ENCODE measurements around the gene KIF26B. TPM values are rescaled to one million over a fixed set of nuclear protein-coding genes. Genes with fewer than 3 reads are reported as not detected.

The KIF26B gene
- total RNA-seq, 3 donors from 2014 or later (not counting 1 experiment from before 2014, with no cell fraction given): 0.16 to 0.96 (median 0.18) TPM

DNA sequence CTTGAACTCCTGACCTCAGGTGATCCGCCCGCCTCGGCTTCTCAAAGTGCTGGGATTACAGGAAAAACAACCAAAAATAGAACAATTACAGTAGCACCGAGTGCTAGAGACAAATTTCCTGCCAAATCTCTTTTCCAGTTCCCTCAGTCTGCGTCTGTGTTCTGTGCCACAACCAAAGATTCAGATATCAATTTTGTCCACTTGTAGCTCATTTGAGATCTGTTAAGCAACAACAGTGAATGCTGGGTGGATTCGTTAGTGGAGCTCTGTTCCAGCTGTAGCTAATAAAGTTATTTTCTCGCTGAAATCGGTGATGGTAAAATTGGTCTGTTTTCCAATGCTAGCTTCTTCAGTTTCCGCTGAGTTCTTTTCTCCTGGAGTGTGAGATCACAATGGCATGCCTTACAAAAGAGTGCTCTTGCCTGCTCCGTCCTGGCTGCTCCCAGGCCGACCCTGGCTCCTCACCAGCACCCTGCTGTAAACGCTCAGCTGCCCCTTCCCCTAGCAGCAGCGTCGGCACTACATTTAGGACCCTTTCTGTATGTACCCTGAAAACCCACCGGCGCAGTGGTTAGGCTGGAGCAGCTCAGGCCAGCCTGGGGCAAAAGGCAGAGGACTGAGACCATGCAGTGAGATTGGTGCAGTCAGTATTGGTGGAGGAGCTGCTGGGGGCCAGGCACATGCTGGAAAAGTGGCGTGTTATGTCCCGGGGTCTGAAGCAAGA is 395.4 kb downstream of the KIF26B start:
- H3K36me3 ChIP-seq (ENCODE audit: control insufficient read depth, insufficient read depth, low read length): no peaks in the 10 kb centered on the region
- H3K27me3 ChIP-seq (ENCODE audit: control insufficient read depth, insufficient read depth, low read length): no peaks in the 10 kb centered on the region
- Mint-ChIP-seq H3K27me3 (ENCODE audit: low read depth in 2 of 2) (peaks cover 3 to 9% of the 10 kb centered on the region in 2 donors), H3K36me3 (no peaks in the 10 kb centered on the region), H3K9me3 (no peaks in the 10 kb centered on the region), H3K27ac (no peak overlapping the region), H3K4me3 (no peak overlapping the region), H3K4me1 (no peaks in the 10 kb centered on the region)
- DNase-seq (no peak), ATAC-seq (no peak)
- no peak for TF ChIP-seq CTCF (IDR thresholded peaks at IDR 0.05)
- H3K9me3 ChIP-seq (ENCODE audit: control insufficient read depth, insufficient read depth, low read length): no peaks in the 10 kb centered on the region
- no peaks in the 10 kb centered on the region for H3K4me1 ChIP-seq (ENCODE audit: control insufficient read depth, insufficient read depth, low read length)
- H3K4me3 ChIP-seq (ENCODE audit: low read length): no peak overlapping the region
- 83% methylated on average over 18 of the region's 18 CpGs for WGBS (ENCODE audit: insufficient coverage)
- intact Hi-C loops (cut with micrococcal nuclease): no loop called here
- H3K27ac ChIP-seq (ENCODE audit: low read length): no peak overlapping the region

DNA sequence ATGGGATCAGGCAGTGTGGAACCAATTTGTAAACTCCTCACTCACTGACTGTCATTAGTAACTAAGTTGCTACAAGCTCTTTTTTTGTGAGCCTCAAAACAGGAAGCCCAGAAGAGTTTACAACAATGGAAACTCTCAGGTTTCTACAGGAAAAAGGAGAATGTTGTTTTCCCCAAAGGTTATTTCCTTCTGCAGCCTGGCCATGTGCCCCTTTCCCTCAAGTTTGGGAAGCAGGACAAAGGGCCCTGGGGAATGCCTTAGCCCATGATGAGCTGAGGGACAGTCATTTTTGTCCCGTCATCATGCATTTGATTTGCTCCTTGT is 395.9 kb downstream of the KIF26B start:
- no peak for ATAC-seq
- TF ChIP-seq CTCF (IDR thresholded peaks at IDR 0.05): no peak
- H3K9me3 ChIP-seq (ENCODE audit: control insufficient read depth, insufficient read depth, low read length): no peaks in the 10 kb centered on the region
- peaks cover 3 to 9% of the 10 kb centered on the region in 2 donors for H3K27me3 Mint-ChIP-seq (ENCODE audit: low read depth in 2 of 2)
- no peak overlapping the region for H3K4me3 ChIP-seq (ENCODE audit: low read length)
- H3K4me1 Mint-ChIP-seq: no peaks in the 10 kb centered on the region
- no peak overlapping the region for H3K27ac ChIP-seq (ENCODE audit: low read length)
- H3K27me3 ChIP-seq (ENCODE audit: control insufficient read depth, insufficient read depth, low read length): no peaks in the 10 kb centered on the region
- H3K36me3 ChIP-seq (ENCODE audit: control insufficient read depth, insufficient read depth, low read length): no peaks in the 10 kb centered on the region
- intact Hi-C loops (cut with micrococcal nuclease): no loop called here
- H3K36me3 Mint-ChIP-seq: no peaks in the 10 kb centered on the region
- no peaks in the 10 kb centered on the region for H3K9me3 Mint-ChIP-seq
- DNase-seq: no peak
- no peak overlapping the region for H3K27ac Mint-ChIP-seq
- 83% methylated on average over 1 of the region's 1 CpG for WGBS (ENCODE audit: insufficient coverage)
- no peaks in the 10 kb centered on the region for H3K4me1 ChIP-seq (ENCODE audit: control insufficient read depth, insufficient read depth, low read length)
- no peak overlapping the region for H3K4me3 Mint-ChIP-seq

DNA sequence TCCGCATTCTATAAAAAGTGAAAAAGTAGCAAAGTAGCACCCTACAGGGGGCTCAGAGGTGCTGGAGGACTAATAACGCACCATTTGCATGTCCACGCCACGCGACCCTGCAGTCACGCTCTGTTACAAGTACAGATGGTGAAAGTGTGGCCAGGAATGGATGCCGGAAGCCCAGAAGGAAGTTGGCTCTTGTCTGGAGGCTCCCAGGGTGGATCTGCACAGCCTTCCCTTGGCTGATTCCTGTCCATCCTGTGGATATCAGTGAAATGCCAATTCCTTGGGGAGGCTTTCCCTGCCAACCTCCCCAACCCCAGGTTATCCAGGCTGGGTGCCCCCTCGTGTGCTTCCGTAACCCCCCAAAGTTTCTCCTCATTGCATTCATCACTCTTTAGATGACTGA is 396.8 kb downstream of the KIF26B start:
- Mint-ChIP-seq H3K36me3 (no peaks in the 10 kb centered on the region), H3K4me1 (no peaks in the 10 kb centered on the region), H3K27ac (no peak overlapping the region), H3K27me3 (ENCODE audit: low read depth in 2 of 2) (peaks cover 3 to 9% of the 10 kb centered on the region in 2 donors), H3K4me3 (no peak overlapping the region), H3K9me3 (no peaks in the 10 kb centered on the region)
- intact Hi-C loops (cut with micrococcal nuclease): no loop called here
- TF ChIP-seq CTCF (IDR thresholded peaks at IDR 0.05): no peak
- no peaks in the 10 kb centered on the region for H3K9me3 ChIP-seq (ENCODE audit: control insufficient read depth, insufficient read depth, low read length)
- no peak overlapping the region for H3K4me3 ChIP-seq (ENCODE audit: low read length)
- H3K27ac ChIP-seq (ENCODE audit: low read length): no peak overlapping the region
- no peak for ATAC-seq
- H3K36me3 ChIP-seq (ENCODE audit: control insufficient read depth, insufficient read depth, low read length): no peaks in the 10 kb centered on the region
- DNase-seq: no peak
- H3K27me3 ChIP-seq (ENCODE audit: control insufficient read depth, insufficient read depth, low read length): no peaks in the 10 kb centered on the region
- H3K4me1 ChIP-seq (ENCODE audit: control insufficient read depth, insufficient read depth, low read length): no peaks in the 10 kb centered on the region
- WGBS (ENCODE audit: insufficient coverage): 98% methylated on average over 9 of the region's 9 CpGs

DNA sequence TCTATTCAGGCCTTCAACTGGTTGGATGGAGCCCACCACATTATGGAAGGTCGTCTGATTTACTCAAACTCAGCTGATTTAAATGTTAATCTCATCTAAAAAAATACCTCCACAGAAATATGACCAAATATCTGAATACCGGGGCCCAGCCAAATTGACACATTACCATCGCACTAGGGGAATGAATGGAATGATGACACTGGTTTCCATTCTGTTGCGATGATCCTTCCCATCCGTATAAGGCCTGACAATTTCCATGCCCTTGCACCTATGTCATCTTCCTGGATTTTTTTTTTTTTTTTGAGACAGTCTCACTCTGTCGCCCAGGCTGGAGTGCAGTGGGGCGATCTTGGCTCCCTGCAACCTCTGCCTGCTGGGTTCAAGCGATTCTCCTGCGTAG is 397.5 kb downstream of the KIF26B start:
- H3K36me3 Mint-ChIP-seq: no peaks in the 10 kb centered on the region
- no peak overlapping the region for H3K27ac ChIP-seq (ENCODE audit: low read length)
- no peak overlapping the region for H3K4me3 Mint-ChIP-seq
- no peak overlapping the region for H3K27ac Mint-ChIP-seq
- ATAC-seq (no peak), DNase-seq (no peak)
- H3K27me3 ChIP-seq (ENCODE audit: control insufficient read depth, insufficient read depth, low read length): no peaks in the 10 kb centered on the region
- H3K4me1 ChIP-seq (ENCODE audit: control insufficient read depth, insufficient read depth, low read length): no peaks in the 10 kb centered on the region
- H3K9me3 Mint-ChIP-seq: no peaks in the 10 kb centered on the region
- no peaks in the 10 kb centered on the region for H3K9me3 ChIP-seq (ENCODE audit: control insufficient read depth, insufficient read depth, low read length)
- peaks cover 3 to 9% of the 10 kb centered on the region in 2 donors for H3K27me3 Mint-ChIP-seq (ENCODE audit: low read depth in 2 of 2)
- H3K4me1 Mint-ChIP-seq: no peaks in the 10 kb centered on the region
- no peaks in the 10 kb centered on the region for H3K36me3 ChIP-seq (ENCODE audit: control insufficient read depth, insufficient read depth, low read length)
- 90% methylated on average over 9 of the region's 9 CpGs for WGBS (ENCODE audit: insufficient coverage)
- H3K4me3 ChIP-seq (ENCODE audit: low read length): no peak overlapping the region
- no peak for TF ChIP-seq CTCF (IDR thresholded peaks at IDR 0.05)
- intact Hi-C loops (cut with micrococcal nuclease): no loop called here
